WTC11 (cell line): ENCODE data around the gene MPDZ. TPM values are rescaled to one million over a fixed set of nuclear protein-coding genes. Genes with fewer than 3 reads are reported as not detected.

Source experiments
- ATAC-seq: fragments of 200-7000 bp; cut with Tn5 transposase; 2 replicates; pipeline ENCODE4 v1.10.0; 2021; ENCODE audit warnings: mild to moderate bottlenecking, moderate library complexity
- CTCF ChIA-PET: fragments of 300-600 bp; sonication (Branson Sonifier 250); formaldehyde crosslinking; loops from one replicate; lab custom pipeline; 2021; ENCODE audit warnings: antibody characterized with exemption; lab: Charles Lee
- POLR2A ChIA-PET: fragments of 350-600 bp; sonication (Branson Sonifier 250); formaldehyde crosslinking; loops from one replicate; lab custom pipeline; 2021; ENCODE audit warnings: antibody characterized with exemption; lab: Charles Lee
- DNase-seq: peaks from one replicate; pipeline ENCODE4 v3.0.0; 2021; ENCODE audit warnings: low spot score
- H3K27ac Mint-ChIP-seq: 2 replicates; pipeline ENCODE4 v1.8.0; 2021; ENCODE audit warnings: mixed read lengths
- H3K27me3 Mint-ChIP-seq: 2 replicates; pipeline ENCODE4 v1.8.0; 2021; ENCODE audit warnings: low read depth, mild to moderate bottlenecking, moderate library complexity, mixed read lengths
- H3K36me3 Mint-ChIP-seq: 2 replicates; pipeline ENCODE4 v1.8.0; 2021; ENCODE audit warnings: mixed read lengths
- H3K4me1 Mint-ChIP-seq: 2 replicates; pipeline ENCODE4 v1.8.0; 2022; ENCODE audit warnings: mixed read lengths
- H3K4me3 Mint-ChIP-seq: 2 replicates; pipeline ENCODE4 v1.8.0; 2021; ENCODE audit warnings: mild to moderate bottlenecking, moderate library complexity, mixed read lengths
- H3K9me3 Mint-ChIP-seq: 2 replicates; pipeline ENCODE4 v1.8.0; 2021; ENCODE audit warnings: mixed read lengths
- ATF1 ChIP-seq: sonication (generic); formaldehyde crosslinking; IDR thresholded peaks from 2 replicates; pipeline ENCODE4 v1.8.1; 2023; ENCODE audit warnings: mild to moderate bottlenecking, moderate library complexity, missing genetic modification reagents
- ATF2 ChIP-seq: sonication (generic); formaldehyde crosslinking; IDR thresholded peaks from 2 replicates; pipeline ENCODE4 v1.8.1; 2022; ENCODE audit warnings: low read depth, missing genetic modification reagents, borderline replicate concordance
- CBFB ChIP-seq: sonication (generic); formaldehyde crosslinking; IDR thresholded peaks from 2 replicates; pipeline ENCODE4 v1.8.1; 2022; ENCODE audit warnings: mild to moderate bottlenecking, low read depth, missing genetic modification reagents
- EMX1 ChIP-seq: fragments of 250-450 bp; sonication (Bioruptor Pico); IDR thresholded peaks from 2 replicates; pipeline ENCODE4 v1.8.0; 2021; ENCODE audit warnings: mild to moderate bottlenecking
- FOXK1 ChIP-seq: sonication (generic); formaldehyde crosslinking; IDR thresholded peaks from 2 replicates; pipeline ENCODE4 v1.8.0; 2022; ENCODE audit warnings: mild to moderate bottlenecking, moderate library complexity, missing genetic modification reagents
- FOXP1 ChIP-seq: sonication (generic); formaldehyde crosslinking; IDR thresholded peaks from 2 replicates; pipeline ENCODE4 v1.8.0; 2022; ENCODE audit warnings: missing genetic modification reagents, mild to moderate bottlenecking, moderate library complexity, borderline replicate concordance
- HMGXB4 ChIP-seq: sonication (generic); formaldehyde crosslinking; IDR thresholded peaks from 2 replicates; pipeline ENCODE4 v1.8.1; 2023; ENCODE audit warnings: mild to moderate bottlenecking, moderate library complexity, missing genetic modification reagents
- MAX ChIP-seq: sonication (generic); formaldehyde crosslinking; IDR thresholded peaks from 2 replicates; pipeline ENCODE4 v1.8.0; 2022; ENCODE audit warnings: mild to moderate bottlenecking, missing genetic modification reagents
- NFE2L1 ChIP-seq: sonication (generic); formaldehyde crosslinking; IDR thresholded peaks from 2 replicates; pipeline ENCODE4 v1.8.1; 2023; ENCODE audit warnings: missing genetic modification reagents
- RORB ChIP-seq: fragments of 250-450 bp; sonication (Bioruptor Pico); IDR thresholded peaks from 2 replicates; pipeline ENCODE4 v1.9.0; 2021; ENCODE audit warnings: mild to moderate bottlenecking
- SMAD4 ChIP-seq: sonication (generic); formaldehyde crosslinking; IDR thresholded peaks from 2 replicates; pipeline ENCODE4 v1.8.0; 2022; ENCODE audit warnings: mild to moderate bottlenecking, missing genetic modification reagents
- TEAD1 ChIP-seq: sonication (generic); formaldehyde crosslinking; IDR thresholded peaks from 2 replicates; pipeline ENCODE4 v1.8.0; 2022; ENCODE audit warnings: mild to moderate bottlenecking, missing genetic modification reagents
- ZBTB21 ChIP-seq: sonication (generic); formaldehyde crosslinking; IDR thresholded peaks from 2 replicates; pipeline ENCODE4 v1.8.1; 2023; ENCODE audit warnings: mild to moderate bottlenecking, missing genetic modification reagents, borderline replicate concordance
- total RNA-seq: library from RNA; stranded (reverse); gene quantifications from 3 replicates; pipeline ENCODE4 v1.2.3, GENCODE V29; 2021
- TF ChIP-seq, protein P1 (sequence below): fragments of 250-450 bp; sonication (Bioruptor Pico); conservative IDR thresholded peaks from 2 replicates; pipeline ENCODE4 v1.9.0; 2021; ENCODE audit warnings: mild to moderate bottlenecking
- TF ChIP-seq, protein P2 (sequence below): sonication (generic); formaldehyde crosslinking; IDR thresholded peaks from 2 replicates; pipeline ENCODE4 v1.8.0; 2022; ENCODE audit warnings: missing genetic modification reagents
- TF ChIP-seq, protein P3 (sequence below): sonication (generic); formaldehyde crosslinking; IDR thresholded peaks from 2 replicates; pipeline ENCODE4 v1.8.1; 2023; ENCODE audit warnings: mild to moderate bottlenecking, missing genetic modification reagents, moderate library complexity
- TF ChIP-seq, protein P4 (sequence below): sonication (generic); formaldehyde crosslinking; IDR thresholded peaks from 2 replicates; pipeline ENCODE4 v1.8.0; 2022; ENCODE audit warnings: mild to moderate bottlenecking, missing genetic modification reagents
- TF ChIP-seq, protein P5 (sequence below): sonication (generic); formaldehyde crosslinking; IDR thresholded peaks from 2 replicates; pipeline ENCODE4 v1.8.0; 2023; ENCODE audit warnings: missing genetic modification reagents, mild to moderate bottlenecking, borderline replicate concordance

MPDZ gene
- total RNA-seq, 1 experiment from 2014 or later = 38.5 TPM

DNA sequence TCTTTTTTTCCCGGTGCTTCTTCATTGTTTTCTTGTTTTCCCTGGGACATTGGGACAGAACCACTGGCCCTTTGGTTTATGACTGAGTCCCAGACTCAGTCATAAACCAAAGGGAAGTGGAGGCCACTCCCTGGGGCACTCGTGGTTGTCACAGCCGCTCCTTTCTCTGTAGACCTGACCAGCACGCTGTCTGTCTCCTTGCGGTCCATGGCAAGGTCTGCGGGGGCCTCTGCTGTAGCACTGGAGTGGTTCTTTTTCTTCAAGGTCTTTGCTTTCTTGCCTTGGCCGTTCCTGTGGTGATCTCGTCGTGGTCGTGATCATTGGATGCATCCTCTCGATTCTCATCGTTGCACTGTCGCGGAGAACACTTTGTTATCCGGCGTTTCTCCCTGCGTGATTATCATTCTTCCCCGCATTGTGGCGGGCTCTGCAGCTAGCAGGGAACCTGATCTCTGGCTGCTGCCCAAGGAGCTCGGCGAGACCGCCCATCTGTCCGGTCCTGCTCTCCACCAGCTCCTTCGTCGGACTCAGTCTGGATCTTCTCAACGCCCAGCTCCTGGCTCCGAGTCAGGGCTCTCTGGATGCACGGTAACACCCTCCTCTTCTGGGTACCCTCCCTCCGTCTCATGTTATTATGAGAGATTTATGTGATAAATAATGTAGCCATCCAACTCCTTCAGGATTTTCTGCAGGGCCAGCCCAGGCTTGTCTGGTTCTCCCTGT, 43.5 kb upstream of the MPDZ start:
- no peak overlapping the region for H3K27ac Mint-ChIP-seq
- peaks cover 18% of the 10 kb centered on the region for H3K9me3 Mint-ChIP-seq
- POLR2A ChIA-PET = no interaction called here
- peaks cover 10% of the 10 kb centered on the region for H3K36me3 Mint-ChIP-seq
- no peak overlapping the region for H3K4me3 Mint-ChIP-seq
- DNase-seq (no peak), ATAC-seq (peak; percentile 56)
- TF ChIP-seq HMGXB4 (CRISPR knock-in tag) (no peak), ZBTB21 (CRISPR knock-in tag) (no peak), ATF2 (no peak), MAX (CRISPR knock-in tag) (no peak)
- 0 out of 2 replicates have a peak, but pooled peaks cover 3% of the 10 kb centered on the region for H3K27me3 Mint-ChIP-seq
- no peaks in the 10 kb centered on the region for H3K4me1 Mint-ChIP-seq
- CTCF ChIA-PET = no interaction called here

DNA sequence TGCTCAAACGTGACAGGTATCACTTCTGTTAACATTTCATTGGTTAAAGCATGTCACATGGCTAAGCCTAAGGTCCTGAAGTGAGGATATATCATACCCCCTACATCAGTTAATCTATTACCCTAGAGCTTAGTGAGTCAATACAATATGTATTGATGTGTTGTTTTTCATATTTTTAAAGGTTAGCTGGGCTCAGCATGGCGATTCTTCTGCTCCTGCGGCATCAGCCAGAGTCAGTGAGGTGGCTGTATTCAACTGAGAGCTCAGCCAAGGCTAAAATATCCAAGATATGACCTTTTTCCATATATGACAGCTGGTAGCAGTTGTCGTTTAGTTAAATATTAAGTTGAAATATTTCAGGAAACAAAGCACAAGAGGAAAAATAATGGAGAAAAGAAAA, 38.5 kb upstream of the MPDZ start:
- Mint-ChIP-seq H3K27me3 (peaks cover 3% of the 10 kb centered on the region; the same call in 1 of the 2 replicates), H3K36me3 (peaks cover 15% of the 10 kb centered on the region), H3K27ac (no peak overlapping the region), H3K9me3 (peaks cover 27% of the 10 kb centered on the region), H3K4me3 (no peak overlapping the region), H3K4me1 (no peaks in the 10 kb centered on the region)
- ChIA-PET CTCF (no interaction called here), POLR2A (no interaction called here)
- ATAC-seq = no peak
- DNase-seq = no peak
- TF ChIP-seq, protein P1, sequence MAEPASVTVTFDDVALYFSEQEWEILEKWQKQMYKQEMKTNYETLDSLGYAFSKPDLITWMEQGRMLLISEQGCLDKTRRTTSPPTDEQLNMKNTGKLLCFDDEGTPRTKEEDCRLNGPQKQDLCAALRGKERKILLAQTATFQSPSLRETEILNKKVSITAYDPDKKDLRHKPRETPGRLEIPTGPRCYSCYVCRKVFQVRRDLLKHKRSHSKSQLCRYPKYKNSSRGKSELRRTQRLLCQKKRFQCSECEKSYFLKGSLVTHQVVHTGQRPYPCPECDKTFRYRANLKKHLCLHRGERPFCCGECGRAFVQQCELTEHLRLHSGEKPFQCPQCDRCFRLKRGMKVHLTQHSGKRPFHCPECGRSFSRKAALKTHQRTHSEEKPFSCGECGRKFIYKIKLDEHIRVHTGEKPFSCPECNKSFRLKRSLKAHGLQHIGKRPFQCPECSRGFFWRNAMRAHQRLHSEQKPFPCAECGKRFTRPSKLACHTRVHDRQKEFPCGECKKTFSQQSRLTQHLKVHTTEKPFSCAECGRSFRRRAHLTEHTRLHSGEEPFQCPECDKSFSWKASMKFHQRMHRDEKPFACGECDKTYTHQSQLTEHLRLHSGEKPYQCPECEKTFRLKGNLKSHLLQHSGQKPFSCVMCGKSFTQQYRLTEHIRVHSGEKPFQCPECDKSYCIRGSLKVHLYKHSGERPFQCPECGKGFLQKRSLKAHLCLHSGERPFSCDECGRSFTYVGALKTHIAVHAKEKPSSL (CRISPR knock-in tag) = no peak
- TF ChIP-seq NFE2L1 (CRISPR knock-in tag) = no peak
- no peak for TF ChIP-seq FOXK1
- no peak for TF ChIP-seq ATF1 (CRISPR knock-in tag)
- TF ChIP-seq, protein P2, sequence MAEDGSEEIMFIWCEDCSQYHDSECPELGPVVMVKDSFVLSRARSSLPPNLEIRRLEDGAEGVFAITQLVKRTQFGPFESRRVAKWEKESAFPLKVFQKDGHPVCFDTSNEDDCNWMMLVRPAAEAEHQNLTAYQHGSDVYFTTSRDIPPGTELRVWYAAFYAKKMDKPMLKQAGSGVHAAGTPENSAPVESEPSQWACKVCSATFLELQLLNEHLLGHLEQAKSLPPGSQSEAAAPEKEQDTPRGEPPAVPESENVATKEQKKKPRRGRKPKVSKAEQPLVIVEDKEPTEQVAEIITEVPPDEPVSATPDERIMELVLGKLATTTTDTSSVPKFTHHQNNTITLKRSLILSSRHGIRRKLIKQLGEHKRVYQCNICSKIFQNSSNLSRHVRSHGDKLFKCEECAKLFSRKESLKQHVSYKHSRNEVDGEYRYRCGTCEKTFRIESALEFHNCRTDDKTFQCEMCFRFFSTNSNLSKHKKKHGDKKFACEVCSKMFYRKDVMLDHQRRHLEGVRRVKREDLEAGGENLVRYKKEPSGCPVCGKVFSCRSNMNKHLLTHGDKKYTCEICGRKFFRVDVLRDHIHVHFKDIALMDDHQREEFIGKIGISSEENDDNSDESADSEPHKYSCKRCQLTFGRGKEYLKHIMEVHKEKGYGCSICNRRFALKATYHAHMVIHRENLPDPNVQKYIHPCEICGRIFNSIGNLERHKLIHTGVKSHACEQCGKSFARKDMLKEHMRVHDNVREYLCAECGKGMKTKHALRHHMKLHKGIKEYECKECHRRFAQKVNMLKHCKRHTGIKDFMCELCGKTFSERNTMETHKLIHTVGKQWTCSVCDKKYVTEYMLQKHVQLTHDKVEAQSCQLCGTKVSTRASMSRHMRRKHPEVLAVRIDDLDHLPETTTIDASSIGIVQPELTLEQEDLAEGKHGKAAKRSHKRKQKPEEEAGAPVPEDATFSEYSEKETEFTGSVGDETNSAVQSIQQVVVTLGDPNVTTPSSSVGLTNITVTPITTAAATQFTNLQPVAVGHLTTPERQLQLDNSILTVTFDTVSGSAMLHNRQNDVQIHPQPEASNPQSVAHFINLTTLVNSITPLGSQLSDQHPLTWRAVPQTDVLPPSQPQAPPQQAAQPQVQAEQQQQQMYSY (CRISPR knock-in tag) = no peak
- TF ChIP-seq, protein P3, sequence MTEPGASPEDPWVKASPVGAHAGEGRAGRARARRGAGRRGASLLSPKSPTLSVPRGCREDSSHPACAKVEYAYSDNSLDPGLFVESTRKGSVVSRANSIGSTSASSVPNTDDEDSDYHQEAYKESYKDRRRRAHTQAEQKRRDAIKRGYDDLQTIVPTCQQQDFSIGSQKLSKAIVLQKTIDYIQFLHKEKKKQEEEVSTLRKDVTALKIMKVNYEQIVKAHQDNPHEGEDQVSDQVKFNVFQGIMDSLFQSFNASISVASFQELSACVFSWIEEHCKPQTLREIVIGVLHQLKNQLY (CRISPR knock-in tag) = no peak
- TF ChIP-seq TEAD1 (CRISPR knock-in tag) = no peak
- TF ChIP-seq SMAD4 (CRISPR knock-in tag) = no peak
- no peak for TF ChIP-seq FOXP1
- TF ChIP-seq RORB = no peak
- TF ChIP-seq EMX1 (CRISPR knock-in tag) = no peak
- TF ChIP-seq, protein P4, sequence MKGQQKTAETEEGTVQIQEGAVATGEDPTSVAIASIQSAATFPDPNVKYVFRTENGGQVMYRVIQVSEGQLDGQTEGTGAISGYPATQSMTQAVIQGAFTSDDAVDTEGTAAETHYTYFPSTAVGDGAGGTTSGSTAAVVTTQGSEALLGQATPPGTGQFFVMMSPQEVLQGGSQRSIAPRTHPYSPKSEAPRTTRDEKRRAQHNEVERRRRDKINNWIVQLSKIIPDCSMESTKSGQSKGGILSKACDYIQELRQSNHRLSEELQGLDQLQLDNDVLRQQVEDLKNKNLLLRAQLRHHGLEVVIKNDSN (CRISPR knock-in tag) = no peak
- no peak for TF ChIP-seq ZBTB21 (CRISPR knock-in tag)
- TF ChIP-seq CBFB (CRISPR knock-in tag) = no peak
- TF ChIP-seq, protein P5, sequence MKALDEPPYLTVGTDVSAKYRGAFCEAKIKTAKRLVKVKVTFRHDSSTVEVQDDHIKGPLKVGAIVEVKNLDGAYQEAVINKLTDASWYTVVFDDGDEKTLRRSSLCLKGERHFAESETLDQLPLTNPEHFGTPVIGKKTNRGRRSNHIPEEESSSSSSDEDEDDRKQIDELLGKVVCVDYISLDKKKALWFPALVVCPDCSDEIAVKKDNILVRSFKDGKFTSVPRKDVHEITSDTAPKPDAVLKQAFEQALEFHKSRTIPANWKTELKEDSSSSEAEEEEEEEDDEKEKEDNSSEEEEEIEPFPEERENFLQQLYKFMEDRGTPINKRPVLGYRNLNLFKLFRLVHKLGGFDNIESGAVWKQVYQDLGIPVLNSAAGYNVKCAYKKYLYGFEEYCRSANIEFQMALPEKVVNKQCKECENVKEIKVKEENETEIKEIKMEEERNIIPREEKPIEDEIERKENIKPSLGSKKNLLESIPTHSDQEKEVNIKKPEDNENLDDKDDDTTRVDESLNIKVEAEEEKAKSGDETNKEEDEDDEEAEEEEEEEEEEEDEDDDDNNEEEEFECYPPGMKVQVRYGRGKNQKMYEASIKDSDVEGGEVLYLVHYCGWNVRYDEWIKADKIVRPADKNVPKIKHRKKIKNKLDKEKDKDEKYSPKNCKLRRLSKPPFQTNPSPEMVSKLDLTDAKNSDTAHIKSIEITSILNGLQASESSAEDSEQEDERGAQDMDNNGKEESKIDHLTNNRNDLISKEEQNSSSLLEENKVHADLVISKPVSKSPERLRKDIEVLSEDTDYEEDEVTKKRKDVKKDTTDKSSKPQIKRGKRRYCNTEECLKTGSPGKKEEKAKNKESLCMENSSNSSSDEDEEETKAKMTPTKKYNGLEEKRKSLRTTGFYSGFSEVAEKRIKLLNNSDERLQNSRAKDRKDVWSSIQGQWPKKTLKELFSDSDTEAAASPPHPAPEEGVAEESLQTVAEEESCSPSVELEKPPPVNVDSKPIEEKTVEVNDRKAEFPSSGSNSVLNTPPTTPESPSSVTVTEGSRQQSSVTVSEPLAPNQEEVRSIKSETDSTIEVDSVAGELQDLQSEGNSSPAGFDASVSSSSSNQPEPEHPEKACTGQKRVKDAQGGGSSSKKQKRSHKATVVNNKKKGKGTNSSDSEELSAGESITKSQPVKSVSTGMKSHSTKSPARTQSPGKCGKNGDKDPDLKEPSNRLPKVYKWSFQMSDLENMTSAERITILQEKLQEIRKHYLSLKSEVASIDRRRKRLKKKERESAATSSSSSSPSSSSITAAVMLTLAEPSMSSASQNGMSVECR (CRISPR knock-in tag) = no peak
